HCT116 (cell line): ENCODE data around the gene FOXO3. TPM values are rescaled to one million over a fixed set of nuclear protein-coding genes. Genes with fewer than 3 reads are reported as not detected.

Experiments
- ATAC-seq: fragments of 200-7000 bp; cut with Tn5 transposase; 2 replicates; pipeline ENCODE4 v1.9.1; 2020; ENCODE audit warnings: mild to moderate bottlenecking, moderate library complexity
- BruUV-seq: library from RNA; stranded (reverse); fragments of 400-500 nt; replicated peaks from 2 replicates; lab custom pipeline; 2021; lab: Mats Ljungman, UMichigan
- CTCF ChIA-PET: fragments of 300-600 bp; sonication (Branson Sonifier 250); formaldehyde crosslinking; loops from one replicate; lab custom pipeline; 2021; ENCODE audit warnings: antibody characterized with exemption; lab: Charles Lee
- POLR2A ChIA-PET: fragments of 300-600, 350-600 bp; sonication (Branson Sonifier 250); formaldehyde crosslinking; loops from one replicate; lab custom pipeline; 2021; ENCODE audit warnings: antibody characterized with exemption; lab: Charles Lee
- RAD21 ChIA-PET, 2 experiments: fragments of 300-600 bp; sonication (Branson Sonifier 250); formaldehyde crosslinking; loops; one replicate each; lab custom pipeline; 2023; ENCODE audit warnings: low total read pairs in 2 of 2; ENCODE audit not compliant: uncharacterized antibody in 2 of 2, unreplicated experiment in 2 of 2, low non-redundant PET in 1 of 2; lab: Charles Lee
- DNase-seq: peaks from one replicate; pipeline ENCODE4 v3.0.0-alpha.2; 2010; ENCODE audit warnings: low read depth, low spot score
- H2AFZ ChIP-seq: fragments of 200-600 bp; shearing (Covaris generic), sonication (generic); 2 replicates; pipeline ENCODE4 v1.6.1; 2017; ENCODE audit warnings: low read depth, mixed run types, mixed read lengths, antibody characterized with exemption, low read length; ENCODE audit not compliant: poor library complexity, severe bottlenecking
- H3K27ac ChIP-seq: 2 replicates; pipeline ENCODE4 v1.5.1; 2012; ENCODE audit warnings: low read depth, low read length
- H3K27me3 ChIP-seq: fragments of 200-600 bp; sonication (generic); 2 replicates; pipeline ENCODE4 v1.6.1; 2016; ENCODE audit warnings: mixed run types, low read length, mixed read lengths; ENCODE audit not compliant: insufficient read depth
- H3K36me3 ChIP-seq, 2 experiments: fragments of 200-500 bp in 1 of 2; fragments of 200-600 bp in 1 of 2; sonication (Bioruptor generic) in 1 of 2; sonication (generic) in 1 of 2; 2 replicates each; pipeline versions ENCODE4 v1.5.1 to v1.6.1; 2014 to 2016; ENCODE audit warnings: low read length in 2 of 2, inconsistent platforms in 1 of 2, mixed read lengths in 1 of 2, mixed run types in 1 of 2; ENCODE audit not compliant: insufficient read depth in 2 of 2, control insufficient read depth in 1 of 2
- H3K4me1 ChIP-seq, 2 experiments: fragments of 200-600 bp in 1 of 2; sonication (generic) in 1 of 2; 2 replicates each; pipeline versions ENCODE4 v1.5.1 to v1.6.1; 2012 to 2017; ENCODE audit warnings: low read length in 2 of 2, inconsistent platforms in 1 of 2, mild to moderate bottlenecking in 1 of 2, mixed read lengths in 1 of 2, mixed run types in 1 of 2, moderate library complexity in 1 of 2; ENCODE audit not compliant: insufficient read depth in 2 of 2, control insufficient read depth in 1 of 2
- H3K4me2 ChIP-seq: fragments of 200-600 bp; sonication (generic); 2 replicates; pipeline ENCODE4 v1.6.1; 2017; ENCODE audit warnings: mixed run types, low read length, mixed read lengths
- H3K4me3 ChIP-seq, 2 experiments: fragments of 200-600 bp in 1 of 2; sonication (generic) in 1 of 2; replicated peaks in 1 of 2; 2 replicates each; pipeline ENCODE4 v1.5.1; 2011 to 2016; ENCODE audit warnings: low read length in 2 of 2, control low read depth in 1 of 2, low read depth in 1 of 2, mild to moderate bottlenecking in 1 of 2, mixed read lengths in 1 of 2, mixed run types in 1 of 2
- H3K79me2 ChIP-seq: fragments of 200-600 bp; sonication (generic); 2 replicates; pipeline ENCODE4 v1.6.1; 2017; ENCODE audit warnings: mild to moderate bottlenecking, mixed run types, low read length, moderate library complexity, mixed read lengths; ENCODE audit not compliant: insufficient read depth
- H3K9ac ChIP-seq: fragments of 200-600 bp; sonication (generic); 2 replicates; pipeline ENCODE4 v1.6.1; 2016; ENCODE audit warnings: low read length, mixed read lengths
- H3K9me2 ChIP-seq: fragments of 200-600 bp; sonication (generic), shearing (Covaris generic); 2 replicates; pipeline ENCODE4 v1.6.1; 2017; ENCODE audit warnings: mixed run types, mild to moderate bottlenecking, moderate library complexity; ENCODE audit not compliant: insufficient read depth
- H3K9me3 ChIP-seq, 2 experiments: fragments of 200-500 bp in 1 of 2; fragments of 200-600 bp in 1 of 2; sonication (Bioruptor generic) in 1 of 2; sonication (generic) in 1 of 2; 2 replicates each; pipeline ENCODE4 v1.6.1; 2014 to 2017; ENCODE audit warnings: low read length in 2 of 2, mixed read lengths in 2 of 2, inconsistent platforms in 1 of 2, low read depth in 1 of 2, mild to moderate bottlenecking in 1 of 2, mixed run types in 1 of 2, moderate library complexity in 1 of 2; ENCODE audit not compliant: control insufficient read depth in 1 of 2, insufficient read depth in 1 of 2
- H4K20me1 ChIP-seq: fragments of 200-600 bp; sonication (generic), shearing (Covaris generic); 2 replicates; pipeline ENCODE4 v1.6.1; 2017; ENCODE audit warnings: mixed run types, mild to moderate bottlenecking, moderate library complexity; ENCODE audit not compliant: insufficient read depth
- CEBPB ChIP-seq: IDR thresholded peaks from 2 replicates; pipeline ENCODE4 v1.6.1; 2012; ENCODE audit warnings: low read depth
- POLR2AphosphoS5 ChIP-seq: IDR thresholded peaks from 2 replicates; pipeline ENCODE4 v1.6.1; 2011; ENCODE audit warnings: mild to moderate bottlenecking, low read depth, low read length, moderate library complexity
- TCF7L2 ChIP-seq: IDR thresholded peaks from 2 replicates; pipeline ENCODE4 v1.7.0; 2011; ENCODE audit warnings: borderline replicate concordance, inconsistent platforms; ENCODE audit not compliant: insufficient read depth, insufficient read length; ENCODE audit errors: extremely low read depth
- YY1 ChIP-seq: IDR thresholded peaks from 2 replicates; pipeline ENCODE4 v1.6.1; 2011; ENCODE audit warnings: low read length, low read depth, moderate library complexity, mild to moderate bottlenecking; ENCODE audit not compliant: insufficient replicate concordance; ENCODE audit errors: extremely low read depth
- ZFX ChIP-seq: fragments of 450-650 bp; IDR thresholded peaks from 2 replicates; pipeline ENCODE4 v1.6.1; 2017
- intact Hi-C: fragments of 100-400 bp; cut with micrococcal nuclease; formaldehyde crosslinking; loops from 2 replicates; pipeline ENCODE4 v1.10.0; 2022
- total RNA-seq: library from RNA; stranded (reverse); gene quantifications from one replicate; pipeline ENCODE4 v1.2.1, GENCODE V29; 2021; ENCODE audit not compliant: unreplicated experiment

The FOXO3 gene
- total RNA-seq, 1 experiment from 2014 or later = 40.0 TPM

DNA sequence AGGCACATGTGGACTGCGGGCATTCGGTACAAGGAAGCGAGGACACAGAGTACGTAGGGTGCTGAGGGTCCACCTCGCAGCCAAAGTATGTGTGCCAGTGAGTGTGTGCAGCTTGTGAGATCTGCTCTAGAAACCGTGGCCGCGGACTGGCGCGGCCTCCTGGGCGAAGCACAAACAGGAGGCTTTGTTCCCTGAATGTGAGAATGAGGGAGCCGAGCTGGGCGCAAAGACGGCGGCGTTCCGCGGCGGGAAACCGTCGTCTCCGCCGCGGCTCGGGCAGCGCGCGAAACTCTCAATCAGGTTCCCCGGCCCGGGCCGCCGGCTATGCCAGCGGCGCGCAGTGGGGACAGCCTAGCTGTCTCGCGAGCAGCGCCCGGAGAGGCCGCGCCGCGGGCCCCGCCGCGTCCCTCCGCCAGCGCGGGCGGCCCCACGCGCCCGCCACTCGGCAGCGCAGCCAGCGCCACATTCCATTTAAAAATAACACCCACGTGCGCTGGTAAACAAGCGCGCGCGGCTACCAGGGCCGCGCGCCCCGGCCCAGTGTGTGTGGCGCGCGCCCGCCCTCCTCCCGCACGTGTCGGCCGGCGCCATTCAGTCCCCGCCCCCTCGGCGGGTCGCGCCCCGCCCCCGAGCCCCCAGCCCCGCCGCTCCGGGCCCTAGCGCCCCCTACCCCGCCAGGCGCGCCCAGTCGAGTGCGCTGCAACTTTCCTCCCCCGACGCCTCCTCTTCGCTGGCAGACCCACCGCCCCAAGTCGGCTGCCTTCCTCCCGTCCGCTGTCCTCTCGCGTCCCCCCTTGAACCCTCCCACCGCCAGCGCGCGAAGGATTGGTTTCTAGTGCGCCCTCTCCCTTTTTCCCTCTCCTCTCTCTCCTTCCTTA, 3.0 kb upstream of the FOXO3 start:
- Histone ChIP-seq H3K36me3 (no peaks in the 10 kb centered on the region), H3K9me2 (no peaks in the 10 kb centered on the region), H2AFZ (no peak overlapping the region), H3K27ac (peak overlapping the region; percentile 65), H3K9ac (peak overlapping the region; percentile 69), H3K27me3 (no peaks in the 10 kb centered on the region), H3K9me3 (no peaks in the 10 kb centered on the region), H3K4me3 (peak overlapping the region; percentile 52 to 86), H3K79me2 (peaks cover 12% of the 10 kb centered on the region), H3K4me2 (peak overlapping the region; percentile 92), H3K4me1 (peaks cover 14 to 31% of the 10 kb centered on the region in 2 experiments), H4K20me1 (no peaks in the 10 kb centered on the region)
- intact Hi-C loops = no loop called here
- TF ChIP-seq POLR2AphosphoS5 (peak; percentile 53; the same call in 1 of the 2 replicates), CEBPB (no peak), ZFX (peak; percentile 72)
- ChIA-PET POLR2A (interaction anchor here (0.9 to 1.2 kb wide), 3 partner anchors 9 to 179 kb away, joined by 3 to 4 read pairs (median 3); no protein-coding TSS in a partner anchor), RAD21 (no interaction called here), CTCF (interaction anchor here (0.7 to 1.2 kb wide), 2 partner anchors 75 to 336 kb away, joined by 3 to 6 read pairs; no protein-coding TSS in a partner anchor)
- no TSS peak for BruUV-seq
- no peak for DNase-seq
- peak; percentile 23 for ATAC-seq

DNA sequence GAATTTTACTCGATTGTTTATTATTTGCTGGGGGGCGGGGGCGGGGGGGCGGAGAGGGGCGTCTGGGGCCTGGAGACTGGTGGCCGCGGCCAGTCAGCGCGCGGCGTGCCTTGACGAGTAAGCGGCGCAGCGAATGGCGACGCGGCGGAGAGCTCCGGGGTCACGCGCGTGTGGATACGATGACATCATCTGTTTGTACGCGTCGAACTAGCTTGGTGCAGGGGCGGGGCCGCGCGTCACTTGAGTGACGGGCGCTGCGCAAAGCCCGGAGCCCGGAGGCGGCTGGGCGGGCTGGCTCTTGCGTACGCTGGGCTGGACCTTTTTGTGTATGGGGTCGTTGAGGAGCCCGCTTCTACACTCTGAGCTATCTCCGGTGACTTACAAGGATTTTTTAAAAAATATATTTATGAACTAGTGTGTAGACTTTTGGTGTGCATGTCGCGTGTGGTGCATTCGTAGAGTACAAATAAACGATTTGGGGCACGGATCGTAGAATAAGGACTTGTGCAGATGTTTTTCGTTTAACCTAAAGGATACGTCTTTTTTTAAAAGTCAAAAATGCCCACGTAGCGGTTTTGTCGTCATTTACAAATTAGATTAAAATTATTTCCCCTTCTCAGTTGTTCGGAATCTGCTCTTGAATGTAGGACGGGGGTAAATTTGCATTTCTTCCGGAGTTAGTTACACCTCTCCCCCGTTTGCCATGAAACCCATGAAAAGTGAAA, 2.2 kb upstream of the FOXO3 start:
- Histone ChIP-seq H3K4me3 (peak overlapping the region; percentile 86), H4K20me1 (no peaks in the 10 kb centered on the region), H3K27me3 (no peaks in the 10 kb centered on the region), H3K4me2 (peak overlapping the region; percentile 92), H2AFZ (peak overlapping the region; percentile 50), H3K4me1 (peaks cover 22 to 39% of the 10 kb centered on the region in 2 experiments)
- DNase-seq = peak; percentile 97
- TF ChIP-seq TCF7L2 (peak; percentile 72), POLR2AphosphoS5 (peak; percentile 36), YY1 (peak; percentile 55), ZFX (no peak)
- TF ChIP-seq, all 23 proteins: peak for 3
- ChIA-PET RAD21 (interaction anchor here in 1 of 2 experiments (0.6 kb wide), 1 partner anchor 120 kb away, joined by 6 read pairs; no protein-coding TSS in a partner anchor), POLR2A (interaction anchor here (0.9 to 1.2 kb wide), 3 partner anchors 9 to 178 kb away, joined by 3 to 4 read pairs (median 3); no protein-coding TSS in a partner anchor), CTCF (interaction anchor here (0.7 to 1.2 kb wide), 2 partner anchors 74 to 335 kb away, joined by 3 to 6 read pairs; no protein-coding TSS in a partner anchor)
- intact Hi-C loops = loop anchor here (1.0 kb wide), 3 partner anchors 179 to 277 kb away; no protein-coding TSS in a partner anchor
- Histone ChIP-seq H3K9me2 (no peaks in the 10 kb centered on the region), H3K36me3 (no peaks in the 10 kb centered on the region), H3K27ac (peak overlapping the region; percentile 84), H3K9me3 (no peaks in the 10 kb centered on the region), H3K9ac (peak overlapping the region; percentile 77), H3K79me2 (peaks cover 20% of the 10 kb centered on the region)
- ATAC-seq = peak; percentile 66
- no TSS peak for BruUV-seq
